ENCODE measurements around the gene BGLAP. TPM values are rescaled to one million over a fixed set of nuclear protein-coding genes. Genes with fewer than 3 reads are reported as not detected.

The BGLAP gene
- total RNA-seq, 1 donor from 2014 or later: 19.1 TPM

DNA sequence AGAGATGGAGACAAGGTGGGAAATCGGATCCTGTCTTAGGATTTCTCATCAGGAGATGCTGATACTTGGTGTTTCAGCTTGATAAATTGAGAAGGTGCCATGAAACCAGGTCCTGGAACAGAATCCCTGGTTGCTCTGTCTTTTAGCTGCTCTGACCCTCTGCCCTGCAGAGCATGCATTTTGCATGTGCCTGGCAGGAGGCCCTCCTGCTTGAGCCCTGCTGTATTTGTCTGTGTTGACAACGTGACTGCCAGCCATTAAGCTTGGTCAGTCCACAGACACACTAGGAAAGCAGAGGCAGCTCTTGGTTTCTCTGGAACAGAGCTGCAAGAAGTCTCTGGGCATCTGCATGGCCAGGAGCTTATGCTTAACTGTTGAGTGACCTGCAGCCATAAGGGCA is 45.5 kb upstream of the BGLAP start:
- TF ChIP-seq, protein P1, sequence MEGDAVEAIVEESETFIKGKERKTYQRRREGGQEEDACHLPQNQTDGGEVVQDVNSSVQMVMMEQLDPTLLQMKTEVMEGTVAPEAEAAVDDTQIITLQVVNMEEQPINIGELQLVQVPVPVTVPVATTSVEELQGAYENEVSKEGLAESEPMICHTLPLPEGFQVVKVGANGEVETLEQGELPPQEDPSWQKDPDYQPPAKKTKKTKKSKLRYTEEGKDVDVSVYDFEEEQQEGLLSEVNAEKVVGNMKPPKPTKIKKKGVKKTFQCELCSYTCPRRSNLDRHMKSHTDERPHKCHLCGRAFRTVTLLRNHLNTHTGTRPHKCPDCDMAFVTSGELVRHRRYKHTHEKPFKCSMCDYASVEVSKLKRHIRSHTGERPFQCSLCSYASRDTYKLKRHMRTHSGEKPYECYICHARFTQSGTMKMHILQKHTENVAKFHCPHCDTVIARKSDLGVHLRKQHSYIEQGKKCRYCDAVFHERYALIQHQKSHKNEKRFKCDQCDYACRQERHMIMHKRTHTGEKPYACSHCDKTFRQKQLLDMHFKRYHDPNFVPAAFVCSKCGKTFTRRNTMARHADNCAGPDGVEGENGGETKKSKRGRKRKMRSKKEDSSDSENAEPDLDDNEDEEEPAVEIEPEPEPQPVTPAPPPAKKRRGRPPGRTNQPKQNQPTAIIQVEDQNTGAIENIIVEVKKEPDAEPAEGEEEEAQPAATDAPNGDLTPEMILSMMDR (IDR thresholded peaks at IDR 0.05): no peak
- Histone ChIP-seq H3K27ac (no peak overlapping the region), H3K27me3 (no peaks in the 10 kb centered on the region), H3K4me3 (no peak overlapping the region), H3K36me3 (peaks cover 5 to 15% of the 10 kb centered on the region in 2 donors), H3K4me1 (peaks cover 7 to 9% of the 10 kb centered on the region in 2 donors), H3K9me3 (no peaks in the 10 kb centered on the region)
- DNase-seq (ENCODE audit: low spot score in 2 of 2): no peak
- intact Hi-C loops (cut with DNase I): no loop called here

DNA sequence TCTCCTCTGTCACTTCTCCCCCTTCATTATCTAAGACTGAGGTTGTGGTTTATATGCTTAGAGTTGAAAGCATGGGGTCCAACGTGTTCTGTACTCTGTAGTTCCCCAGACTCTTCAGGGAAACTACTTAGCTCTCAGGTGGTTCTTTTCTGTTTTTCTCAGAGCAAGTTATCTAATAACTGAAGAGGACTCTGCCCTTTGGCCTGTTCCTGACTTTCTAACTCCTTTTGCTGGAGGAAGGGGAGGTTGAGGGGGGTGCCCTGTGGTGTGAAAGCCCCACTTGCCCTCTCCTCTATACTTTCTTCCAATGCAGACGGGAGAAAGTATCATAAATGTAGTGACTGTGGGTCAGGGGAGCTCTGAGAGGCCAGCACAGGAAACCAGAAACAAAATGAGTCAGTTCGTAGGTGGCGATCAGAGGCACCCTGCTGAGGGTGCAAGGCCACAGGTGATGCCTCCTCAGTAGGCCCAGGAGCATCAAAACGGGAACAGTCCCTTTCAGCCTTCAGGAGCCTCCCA is 43.1 kb upstream of the BGLAP start:
- intact Hi-C loops (cut with DNase I): no loop called here
- DNase-seq (ENCODE audit: low spot score in 2 of 2): no peak
- no peak overlapping the region for H3K4me3 ChIP-seq

DNA sequence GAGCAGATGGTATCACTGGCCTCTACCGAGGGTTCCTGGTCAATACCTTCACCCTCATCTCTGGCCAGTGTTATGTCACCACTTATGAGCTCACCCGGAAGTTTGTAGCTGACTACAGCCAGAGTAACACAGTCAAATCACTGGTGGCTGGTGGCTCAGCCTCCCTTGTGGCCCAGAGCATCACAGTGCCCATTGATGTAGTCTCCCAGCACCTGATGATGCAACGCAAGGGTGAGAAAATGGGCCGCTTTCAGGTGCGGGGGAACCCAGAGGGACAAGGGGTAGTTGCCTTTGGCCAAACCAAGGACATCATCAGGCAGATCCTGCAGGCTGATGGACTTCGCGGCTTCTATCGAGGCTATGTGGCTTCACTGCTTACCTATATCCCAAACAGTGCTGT is 41.9 kb upstream of the BGLAP start:
- Histone ChIP-seq H3K36me3 (peaks cover 5 to 29% of the 10 kb centered on the region in 2 donors), H3K9me3 (no peaks in the 10 kb centered on the region), H3K27ac (no peak overlapping the region), H3K4me3 (no peak overlapping the region), H3K27me3 (no peaks in the 10 kb centered on the region), H3K4me1 (peaks cover 0 to 3% of the 10 kb centered on the region in 2 donors)
- DNase-seq (ENCODE audit: low spot score in 2 of 2): no peak
- intact Hi-C loops (cut with DNase I): no loop called here
- TF ChIP-seq, protein P1 (IDR thresholded peaks at IDR 0.05): no peak

More for the DNA sequence above, 43.1 kb upstream of the BGLAP start:
- TF ChIP-seq, protein P1 (IDR thresholded peaks at IDR 0.05): no peak
- no peak overlapping the region for H3K27ac ChIP-seq
- H3K36me3 ChIP-seq: peaks cover 5 to 23% of the 10 kb centered on the region in 2 donors
- H3K27me3 ChIP-seq: no peaks in the 10 kb centered on the region
- no peaks in the 10 kb centered on the region for H3K9me3 ChIP-seq
- H3K4me1 ChIP-seq: peaks cover 0 to 6% of the 10 kb centered on the region in 2 donors

DNA sequence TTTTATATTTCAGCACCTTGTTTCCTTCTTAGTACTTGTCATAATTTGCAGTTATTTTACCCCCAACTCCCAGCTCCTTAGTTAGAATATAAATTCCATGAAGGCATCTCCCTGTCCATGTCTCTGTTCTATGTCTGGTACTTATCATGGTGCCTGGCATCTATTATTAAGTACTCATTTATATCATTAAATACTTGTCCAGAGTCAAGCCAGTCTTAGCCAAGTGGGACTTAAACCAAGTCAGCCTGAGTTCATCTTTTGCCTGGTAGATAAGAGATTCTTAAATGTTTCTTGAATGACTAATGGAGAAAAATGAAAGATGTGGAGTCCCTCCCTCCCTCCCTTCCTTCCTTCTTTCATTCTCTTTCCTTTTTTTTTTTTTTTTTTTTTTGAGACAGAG is 38.7 kb upstream of the BGLAP start:
- no peak for DNase-seq (ENCODE audit: low spot score in 2 of 2)
- Histone ChIP-seq H3K4me3 (no peak overlapping the region), H3K36me3 (peaks cover 18 to 50% of the 10 kb centered on the region in 2 donors), H3K9me3 (no peaks in the 10 kb centered on the region), H3K4me1 (peaks cover 0 to 3% of the 10 kb centered on the region in 2 donors), H3K27me3 (no peaks in the 10 kb centered on the region), H3K27ac (peak overlapping the region in 1 of 2 donors; percentile 10)
- intact Hi-C loops (cut with DNase I): no loop called here
- TF ChIP-seq, protein P1 (IDR thresholded peaks at IDR 0.05): no peak

DNA sequence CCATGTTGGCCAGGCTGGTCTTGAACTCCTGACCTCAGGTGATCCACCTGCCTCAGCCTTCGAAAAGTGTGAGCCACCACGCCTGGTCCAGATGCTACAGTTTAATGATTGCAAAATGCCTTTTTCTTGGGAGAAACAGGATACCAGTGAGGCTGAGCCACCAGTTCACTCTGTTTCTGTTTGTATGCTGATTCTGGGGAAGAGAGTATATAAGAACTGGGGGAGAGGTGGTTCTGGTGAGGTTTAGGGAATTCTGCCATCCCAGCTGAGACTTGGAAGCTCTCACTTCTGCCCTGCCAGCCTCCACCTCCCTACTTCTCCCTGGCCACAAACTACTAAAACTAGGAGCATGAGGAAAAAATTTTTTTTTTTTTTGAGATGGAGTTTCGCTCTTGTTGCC is 37.3 kb upstream of the BGLAP start:
- DNase-seq (ENCODE audit: low spot score in 2 of 2): no peak
- H3K27me3 ChIP-seq: no peaks in the 10 kb centered on the region
- no peak overlapping the region for H3K27ac ChIP-seq
- no peaks in the 10 kb centered on the region for H3K9me3 ChIP-seq
- H3K36me3 ChIP-seq: peaks cover 18 to 57% of the 10 kb centered on the region in 2 donors
- no peak overlapping the region for H3K4me3 ChIP-seq
- intact Hi-C loops (cut with DNase I): no loop called here
- H3K4me1 ChIP-seq: peaks cover 0 to 3% of the 10 kb centered on the region in 2 donors
- TF ChIP-seq, protein P1 (IDR thresholded peaks at IDR 0.05): no peak
